Neural progenitor cell (in vitro differentiated cells): ENCODE measurements around the gene OR5B21. TPM values are rescaled to one million over a fixed set of nuclear protein-coding genes. Genes with fewer than 3 reads are reported as not detected.

Experiments used
- DNase-seq: peaks from one replicate; pipeline ENCODE4 v3.0.0-alpha.2; 2016; ENCODE audit warnings: low spot score
- H2AFZ ChIP-seq: fragments of 200-600 bp; sonication (generic); replicated peaks from 2 replicates; pipeline ENCODE4 v1.6.1; 2016; ENCODE audit warnings: antibody characterized with exemption
- H3F3A ChIP-seq: fragments of 200-600 bp; sonication (generic); 2 replicates; pipeline ENCODE4 v1.6.1; 2016; ENCODE audit warnings: antibody characterized with exemption, low read depth
- H3K27ac ChIP-seq: fragments of 200-600 bp; sonication (generic); 2 replicates; pipeline ENCODE4 v1.5.1; 2016; ENCODE audit warnings: mild to moderate bottlenecking
- H3K27me3 ChIP-seq: fragments of 200-600 bp; sonication (generic); 2 replicates; pipeline ENCODE4 v1.6.1; 2016; ENCODE audit warnings: mild to moderate bottlenecking, moderate library complexity
- H3K36me3 ChIP-seq: fragments of 200-600 bp; sonication (generic); 2 replicates; pipeline ENCODE4 v1.5.1; 2016
- H3K4me1 ChIP-seq: fragments of 200-600 bp; sonication (generic); 2 replicates; pipeline ENCODE4 v1.6.1; 2016; ENCODE audit warnings: mixed run types
- H3K4me2 ChIP-seq: fragments of 200-600 bp; sonication (generic); 2 replicates; pipeline ENCODE4 v1.6.1; 2016
- H3K4me3 ChIP-seq: fragments of 200-600 bp; sonication (generic); 2 replicates; pipeline ENCODE4 v1.5.1; 2016
- H3K79me2 ChIP-seq: fragments of 200-600 bp; sonication (generic); 2 replicates; pipeline ENCODE4 v1.6.1; 2016; ENCODE audit warnings: low read depth
- H3K9ac ChIP-seq: fragments of 200-600 bp; sonication (generic); 2 replicates; pipeline ENCODE4 v1.6.1; 2016
- H3K9me3 ChIP-seq: fragments of 200-600 bp; sonication (generic); 2 replicates; pipeline ENCODE4 v1.5.1; 2016; ENCODE audit warnings: low read depth
- H4K20me1 ChIP-seq: fragments of 200-600 bp; sonication (generic); 2 replicates; pipeline ENCODE4 v1.6.1; 2016; ENCODE audit warnings: low read depth
- H3K27ac Mint-ChIP-seq: 3 replicates; pipeline ENCODE4 v1.8.0; 2021; ENCODE audit warnings: mixed read lengths
- H3K27me3 Mint-ChIP-seq: 2 replicates; pipeline ENCODE4 v1.8.0; 2022; ENCODE audit warnings: low read depth, mild to moderate bottlenecking, inconsistent platforms, moderate library complexity, mixed read lengths; ENCODE audit not compliant: insufficient read depth
- H3K36me3 Mint-ChIP-seq: 3 replicates; pipeline ENCODE4 v1.8.0; 2021; ENCODE audit warnings: mixed read lengths
- H3K4me1 Mint-ChIP-seq: 3 replicates; pipeline ENCODE4 v1.8.0; 2021; ENCODE audit warnings: mixed read lengths
- H3K4me3 Mint-ChIP-seq: 3 replicates; pipeline ENCODE4 v1.8.0; 2021; ENCODE audit warnings: mild to moderate bottlenecking, moderate library complexity, mixed read lengths
- H3K9me3 Mint-ChIP-seq: 3 replicates; pipeline ENCODE4 v1.8.0; 2020; ENCODE audit warnings: mixed read lengths
- EZH2 ChIP-seq: fragments of 200-600 bp; sonication (generic); IDR thresholded peaks from 2 replicates; pipeline ENCODE4 v1.6.1; 2017; ENCODE audit warnings: antibody characterized with exemption, mild to moderate bottlenecking, moderate library complexity
- EZH2phosphoT487 ChIP-seq: fragments of 200-600 bp; sonication (generic); IDR thresholded peaks from 2 replicates; pipeline ENCODE4 v1.6.1; 2017; ENCODE audit warnings: antibody characterized with exemption
- total RNA-seq: library from RNA; depleted of rRNA; stranded (reverse); fragments of >200 nt; gene quantifications from 2 replicates; pipeline ENCODE4 v1.2.3, GENCODE V29; 2015; ENCODE audit warnings: low replicate concordance
- TF ChIP-seq, protein P1 (sequence below): fragments of 200-600 bp; sonication (generic); IDR thresholded peaks from 2 replicates; pipeline ENCODE4 v1.5.1; 2017; ENCODE audit warnings: antibody characterized with exemption, mild to moderate bottlenecking

The OR5B21 gene
- total RNA-seq, 1 donor from 2014 or later = not detected

DNA sequence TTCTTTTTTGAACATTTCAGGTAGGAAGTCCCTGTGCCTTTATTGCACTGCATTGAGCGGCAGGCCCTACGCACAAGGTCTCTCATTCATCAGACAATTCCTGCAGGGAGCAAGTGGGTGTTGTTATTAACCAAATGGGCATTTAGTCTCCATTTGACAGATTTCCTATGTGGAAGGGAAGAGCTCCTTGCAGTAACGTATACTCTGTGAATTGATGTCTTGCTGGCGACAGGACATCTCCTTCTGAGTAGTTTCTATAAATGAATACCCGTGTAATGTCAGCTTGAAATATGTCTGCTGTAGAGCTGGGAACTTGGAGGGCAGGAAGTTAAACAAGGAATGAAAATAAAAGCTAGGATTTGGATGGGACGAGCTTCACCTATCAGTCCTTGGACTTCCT lies 3.7 kb downstream of the OR5B21 start:
- no peak overlapping the region for H2AFZ ChIP-seq
- no peaks in the 10 kb centered on the region for H3K36me3 Mint-ChIP-seq
- DNase-seq = no peak
- H3K27me3 Mint-ChIP-seq = no peaks in the 10 kb centered on the region
- no peaks in the 10 kb centered on the region for H3K9me3 ChIP-seq
- TF ChIP-seq EZH2 (no peak), EZH2phosphoT487 (no peak)
- TF ChIP-seq, protein P1, sequence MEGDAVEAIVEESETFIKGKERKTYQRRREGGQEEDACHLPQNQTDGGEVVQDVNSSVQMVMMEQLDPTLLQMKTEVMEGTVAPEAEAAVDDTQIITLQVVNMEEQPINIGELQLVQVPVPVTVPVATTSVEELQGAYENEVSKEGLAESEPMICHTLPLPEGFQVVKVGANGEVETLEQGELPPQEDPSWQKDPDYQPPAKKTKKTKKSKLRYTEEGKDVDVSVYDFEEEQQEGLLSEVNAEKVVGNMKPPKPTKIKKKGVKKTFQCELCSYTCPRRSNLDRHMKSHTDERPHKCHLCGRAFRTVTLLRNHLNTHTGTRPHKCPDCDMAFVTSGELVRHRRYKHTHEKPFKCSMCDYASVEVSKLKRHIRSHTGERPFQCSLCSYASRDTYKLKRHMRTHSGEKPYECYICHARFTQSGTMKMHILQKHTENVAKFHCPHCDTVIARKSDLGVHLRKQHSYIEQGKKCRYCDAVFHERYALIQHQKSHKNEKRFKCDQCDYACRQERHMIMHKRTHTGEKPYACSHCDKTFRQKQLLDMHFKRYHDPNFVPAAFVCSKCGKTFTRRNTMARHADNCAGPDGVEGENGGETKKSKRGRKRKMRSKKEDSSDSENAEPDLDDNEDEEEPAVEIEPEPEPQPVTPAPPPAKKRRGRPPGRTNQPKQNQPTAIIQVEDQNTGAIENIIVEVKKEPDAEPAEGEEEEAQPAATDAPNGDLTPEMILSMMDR = no peak
- H3K4me3 Mint-ChIP-seq = no peak overlapping the region
- H3K27ac Mint-ChIP-seq = no peak overlapping the region
- H3K9me3 Mint-ChIP-seq = no peaks in the 10 kb centered on the region
- H3K27ac ChIP-seq = no peak overlapping the region
- no peaks in the 10 kb centered on the region for H3F3A ChIP-seq
- no peaks in the 10 kb centered on the region for H3K79me2 ChIP-seq
- H3K4me2 ChIP-seq = no peak overlapping the region
- no peaks in the 10 kb centered on the region for H3K4me1 Mint-ChIP-seq
- no peaks in the 10 kb centered on the region for H3K4me1 ChIP-seq
- H3K4me3 ChIP-seq = no peak overlapping the region
- no peaks in the 10 kb centered on the region for H4K20me1 ChIP-seq
- H3K9ac ChIP-seq = no peak overlapping the region
- no peaks in the 10 kb centered on the region for H3K27me3 ChIP-seq
- no peaks in the 10 kb centered on the region for H3K36me3 ChIP-seq

DNA sequence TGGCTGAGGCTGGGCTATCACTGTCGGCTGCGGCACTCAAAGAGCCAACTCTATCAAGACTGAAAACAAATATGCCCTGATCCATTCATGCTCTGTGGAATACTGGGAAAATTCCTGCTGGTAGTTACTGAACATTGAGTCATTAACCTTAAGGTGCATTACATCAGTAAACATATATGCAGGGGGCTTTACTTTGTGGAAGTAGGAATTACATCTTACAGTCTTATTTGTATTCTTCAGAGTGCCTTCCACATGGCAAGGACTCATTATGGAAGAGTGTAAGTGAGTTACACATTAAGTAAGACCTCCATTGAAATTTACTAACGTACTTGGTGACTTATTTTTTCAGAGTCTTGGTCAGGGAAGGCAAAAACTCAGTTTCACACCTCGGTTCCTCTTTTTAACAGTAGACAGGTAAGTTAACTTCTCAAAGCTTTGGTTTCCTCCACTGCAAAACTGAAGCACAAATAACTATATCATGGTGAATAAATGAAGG lies 4.5 kb downstream of the OR5B21 start:
- H3K4me3 Mint-ChIP-seq = no peak overlapping the region
- no peaks in the 10 kb centered on the region for H3K27me3 Mint-ChIP-seq
- H3K4me1 ChIP-seq = no peaks in the 10 kb centered on the region
- H3K4me1 Mint-ChIP-seq = no peaks in the 10 kb centered on the region
- no peak overlapping the region for H3K4me3 ChIP-seq
- H3K36me3 Mint-ChIP-seq = no peaks in the 10 kb centered on the region
- H4K20me1 ChIP-seq = no peaks in the 10 kb centered on the region
- no peaks in the 10 kb centered on the region for H3K27me3 ChIP-seq
- no peak for TF ChIP-seq EZH2
- TF ChIP-seq, protein P1 = no peak
- H3K27ac Mint-ChIP-seq = no peak overlapping the region
- H3F3A ChIP-seq = no peaks in the 10 kb centered on the region
- H3K9me3 Mint-ChIP-seq = no peaks in the 10 kb centered on the region
- H3K27ac ChIP-seq = no peak overlapping the region
- no peaks in the 10 kb centered on the region for H3K36me3 ChIP-seq
- no peaks in the 10 kb centered on the region for H3K9me3 ChIP-seq
- H3K9ac ChIP-seq = no peak overlapping the region
- DNase-seq = no peak
- no peak overlapping the region for H2AFZ ChIP-seq
- H3K79me2 ChIP-seq = no peaks in the 10 kb centered on the region
- no peak overlapping the region for H3K4me2 ChIP-seq

DNA sequence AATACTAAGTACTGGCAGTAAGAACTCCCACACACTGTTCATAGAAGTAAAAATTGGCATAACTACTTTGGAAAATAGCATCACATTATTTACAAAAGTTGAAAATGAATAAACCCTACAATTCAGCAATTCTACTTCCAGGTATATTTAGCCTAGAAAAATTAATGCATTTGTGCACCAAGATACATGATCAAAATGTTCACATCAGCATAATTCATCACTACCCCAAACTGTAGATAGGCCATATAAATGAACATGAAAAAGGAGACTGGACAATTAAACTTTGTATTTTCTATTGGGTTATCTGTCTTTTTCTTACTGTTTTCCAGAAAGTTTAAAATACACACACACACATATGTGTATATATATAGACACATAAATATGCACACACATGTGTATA lies 5.9 kb downstream of the OR5B21 start:
- no peaks in the 10 kb centered on the region for H3K4me1 ChIP-seq
- H3K4me3 ChIP-seq = no peak overlapping the region
- no peak overlapping the region for H3K9ac ChIP-seq
- no peaks in the 10 kb centered on the region for H3K79me2 ChIP-seq
- no peak for DNase-seq
- no peak overlapping the region for H3K4me3 Mint-ChIP-seq
- no peaks in the 10 kb centered on the region for H3K36me3 Mint-ChIP-seq
- H3K27me3 Mint-ChIP-seq = no peaks in the 10 kb centered on the region
- H4K20me1 ChIP-seq = no peaks in the 10 kb centered on the region
- H3K27ac Mint-ChIP-seq = no peak overlapping the region
- H3K27me3 ChIP-seq = no peaks in the 10 kb centered on the region
- H3K27ac ChIP-seq = no peak overlapping the region
- H3K9me3 Mint-ChIP-seq = no peaks in the 10 kb centered on the region
- no peaks in the 10 kb centered on the region for H3K4me1 Mint-ChIP-seq
- no peaks in the 10 kb centered on the region for H3K36me3 ChIP-seq
- TF ChIP-seq EZH2phosphoT487 (no peak), EZH2 (no peak)
- TF ChIP-seq, protein P1 = no peak
- H2AFZ ChIP-seq = no peak overlapping the region
- H3F3A ChIP-seq = no peaks in the 10 kb centered on the region
- no peak overlapping the region for H3K4me2 ChIP-seq
- H3K9me3 ChIP-seq = no peaks in the 10 kb centered on the region
